ENCODE results near the gene RPS19BP1.
A peak's percentile ranks its signal among the peaks of the same experiment; 100 is the strongest.

Gene RPS19BP1

GRCh38 chr22:39503630-39504029 lies 28.9 kb downstream of the RPS19BP1 start:
- no peak for DNase-seq (ENCODE audit: low read depth)
- TF ChIP-seq CTCF (IDR thresholded peaks at IDR 0.05; ENCODE audit: control insufficient read depth, extremely low read depth, insufficient read depth): no peak
- H3K4me3 ChIP-seq (ENCODE audit: low read depth, low read length): peak overlapping the region; percentile 96

GRCh38 chr22:39502789-39503409 lies 29.6 kb downstream of the RPS19BP1 start:
- DNase-seq (ENCODE audit: low read depth): no peak
- peak overlapping the region; percentile 96 for H3K4me3 ChIP-seq (ENCODE audit: low read depth, low read length)
- no peak for TF ChIP-seq CTCF (IDR thresholded peaks at IDR 0.05; ENCODE audit: control insufficient read depth, extremely low read depth, insufficient read depth)

- no peak for TF ChIP-seq CTCF (IDR thresholded peaks at IDR 0.05; ENCODE audit: control insufficient read depth, extremely low read depth, insufficient read depth)
- peak within 1 kb of the TSS; percentile 96 for H3K4me3 ChIP-seq (ENCODE audit: low read depth, low read length)
- peak; percentile 93 for DNase-seq (ENCODE audit: low read depth)
Observed at GRCh38 chr22:39502109-39502788, 30.3 kb downstream of the RPS19BP1 start, which contains the start of gene MIEF1. Gene MIEF1, plus strand, starts transcription at chr22:39502290. Its CDS starts 9,005 bp downstream, at chr22:39511295.

- no peak for DNase-seq (ENCODE audit: low read depth)
- peak overlapping the region; percentile 96 for H3K4me3 ChIP-seq (ENCODE audit: low read depth, low read length)
- TF ChIP-seq CTCF (IDR thresholded peaks at IDR 0.05; ENCODE audit: control insufficient read depth, extremely low read depth, insufficient read depth): no peak
Observed at GRCh38 chr22:39501644-39502108, 30.9 kb downstream of the RPS19BP1 start.

GRCh38 chr22:39500101-39500500 lies 32.4 kb downstream of the RPS19BP1 start:
- DNase-seq (ENCODE audit: low read depth): no peak
- no peak overlapping the region for H3K4me3 ChIP-seq (ENCODE audit: low read depth, low read length)
- no peak for TF ChIP-seq CTCF (IDR thresholded peaks at IDR 0.05; ENCODE audit: control insufficient read depth, extremely low read depth, insufficient read depth)

- no peak for TF ChIP-seq CTCF (IDR thresholded peaks at IDR 0.05; ENCODE audit: control insufficient read depth, extremely low read depth, insufficient read depth)
- H3K4me3 ChIP-seq (ENCODE audit: low read depth, low read length): no peak overlapping the region
- DNase-seq (ENCODE audit: low read depth): no peak
Observed at GRCh38 chr22:39498802-39499201, 33.7 kb downstream of the RPS19BP1 start.

All from LNCaP clone FGC (cell line).